Astrocyte (in vitro differentiated cells and primary cell): ENCODE results near the gene SLC6A9. TPM values are rescaled to one million over a fixed set of nuclear protein-coding genes. Genes with fewer than 3 reads are reported as not detected.

ENCODE experiments used
- DNase-seq: peaks from one replicate; pipeline ENCODE4 v3.0.0-alpha.2; 2010; ENCODE audit warnings: low read depth
- FAIRE-seq: peaks from 2 replicates; lab custom pipeline; 2011; peaks lifted over from hg19 to GRCh38; lab: Jason Lieb, UNC
- H2AFZ ChIP-seq: 2 replicates; pipeline ENCODE4 v1.6.0; 2012; ENCODE audit warnings: low read depth, low read length, inconsistent platforms
- H3K27ac ChIP-seq: 2 replicates; pipeline ENCODE4 v1.5.1; 2011; ENCODE audit warnings: low read depth, low read length, inconsistent platforms
- H3K27me3 ChIP-seq: 2 replicates; pipeline ENCODE4 v1.6.0; 2011; ENCODE audit warnings: low read length, inconsistent platforms; ENCODE audit not compliant: insufficient read depth
- H3K36me3 ChIP-seq: 2 replicates; pipeline ENCODE4 v1.5.1; 2011; ENCODE audit warnings: low read length, inconsistent platforms; ENCODE audit not compliant: insufficient read depth
- H3K4me1 ChIP-seq: 2 replicates; pipeline ENCODE4 v1.5.1; 2011; ENCODE audit warnings: low read length, inconsistent platforms; ENCODE audit not compliant: insufficient read depth
- H3K4me2 ChIP-seq: 2 replicates; pipeline ENCODE4 v1.6.0; 2012; ENCODE audit warnings: low read length, inconsistent platforms
- H3K4me3 ChIP-seq: 2 replicates; pipeline ENCODE4 v1.5.1; 2011; ENCODE audit warnings: low read depth, mild to moderate bottlenecking, low read length, inconsistent platforms; ENCODE audit not compliant: insufficient read depth
- H3K79me2 ChIP-seq: 2 replicates; pipeline ENCODE4 v1.6.0; 2012; ENCODE audit warnings: mild to moderate bottlenecking, low read length, inconsistent platforms; ENCODE audit not compliant: insufficient read depth
- H3K9ac ChIP-seq: 2 replicates; pipeline ENCODE4 v1.6.0; 2012; ENCODE audit warnings: mild to moderate bottlenecking, low read length, inconsistent platforms
- H3K9me3 ChIP-seq: 2 replicates; pipeline ENCODE4 v1.5.1; 2012; ENCODE audit warnings: low read depth, mild to moderate bottlenecking, low read length, inconsistent platforms; ENCODE audit not compliant: insufficient read depth
- H4K20me1 ChIP-seq: 2 replicates; pipeline ENCODE4 v1.6.0; 2012; ENCODE audit warnings: low read length, inconsistent platforms; ENCODE audit not compliant: insufficient read depth
- H3K27ac Mint-ChIP-seq: one replicate; pipeline ENCODE4 v1.8.0; 2021; ENCODE audit warnings: mild to moderate bottlenecking, mixed read lengths; ENCODE audit not compliant: unreplicated experiment
- H3K27me3 Mint-ChIP-seq: one replicate; pipeline ENCODE4 v1.8.0; 2021; ENCODE audit warnings: low read depth, mixed read lengths; ENCODE audit not compliant: unreplicated experiment
- H3K36me3 Mint-ChIP-seq: one replicate; pipeline ENCODE4 v1.8.0; 2021; ENCODE audit warnings: low read depth, mixed read lengths; ENCODE audit not compliant: unreplicated experiment
- H3K4me1 Mint-ChIP-seq: one replicate; pipeline ENCODE4 v1.8.0; 2021; ENCODE audit warnings: low read depth, mixed read lengths; ENCODE audit not compliant: unreplicated experiment
- H3K4me3 Mint-ChIP-seq: one replicate; pipeline ENCODE4 v1.8.0; 2021; ENCODE audit warnings: mild to moderate bottlenecking, moderate library complexity, mixed read lengths; ENCODE audit not compliant: unreplicated experiment
- H3K9me3 Mint-ChIP-seq: one replicate; pipeline ENCODE4 v1.8.0; 2021; ENCODE audit warnings: mild to moderate bottlenecking, mixed read lengths; ENCODE audit not compliant: unreplicated experiment
- CTCF ChIP-seq: IDR thresholded peaks from 2 replicates; pipeline ENCODE4 v1.5.1; 2011; ENCODE audit warnings: low read depth, mild to moderate bottlenecking, inconsistent platforms, low read length, moderate library complexity; ENCODE audit not compliant: insufficient read depth
- EZH2 ChIP-seq: IDR thresholded peaks from 2 replicates; pipeline ENCODE4 v1.6.1; 2012; ENCODE audit warnings: mild to moderate bottlenecking, low read length, inconsistent platforms; ENCODE audit not compliant: insufficient read depth
- total RNA-seq: library from RNA; stranded (reverse); gene quantifications from 2 replicates; pipeline ENCODE4 v1.2.1, GENCODE V29; 2021

SLC6A9 gene
- total RNA-seq, 1 donor from 2014 or later: 45.2 TPM

GRCh38 chr1:44020464-44020863, 10.8 kb downstream of the SLC6A9 start:
- Mint-ChIP-seq H3K36me3 (peaks cover 23% of the 10 kb centered on the region), H3K4me3 (no peak overlapping the region), H3K27ac (no peak overlapping the region), H3K9me3 (no peaks in the 10 kb centered on the region), H3K4me1 (no peaks in the 10 kb centered on the region), H3K27me3 (peaks cover 5% of the 10 kb centered on the region)
- no peak overlapping the region for H3K27ac ChIP-seq
- FAIRE-seq (no peak), DNase-seq (no peak)
- no peaks in the 10 kb centered on the region for H4K20me1 ChIP-seq
- H3K79me2 ChIP-seq: no peaks in the 10 kb centered on the region
- no peaks in the 10 kb centered on the region for H3K36me3 ChIP-seq
- H3K4me1 ChIP-seq: no peaks in the 10 kb centered on the region
- no peak for TF ChIP-seq CTCF
- TF ChIP-seq EZH2: no peak
- H3K4me2 ChIP-seq: no peak overlapping the region
- H3K9me3 ChIP-seq: no peaks in the 10 kb centered on the region
- no peak overlapping the region for H3K9ac ChIP-seq
- H3K27me3 ChIP-seq: no peaks in the 10 kb centered on the region
- H3K4me3 ChIP-seq: no peak overlapping the region
- no peak overlapping the region for H2AFZ ChIP-seq

- Histone ChIP-seq H2AFZ (no peak overlapping the region), H4K20me1 (no peaks in the 10 kb centered on the region), H3K4me2 (no peak overlapping the region), H3K4me3 (no peak overlapping the region), H3K36me3 (no peaks in the 10 kb centered on the region), H3K27ac (no peak overlapping the region), H3K27me3 (no peaks in the 10 kb centered on the region), H3K9me3 (no peaks in the 10 kb centered on the region), H3K79me2 (no peaks in the 10 kb centered on the region), H3K4me1 (no peaks in the 10 kb centered on the region), H3K9ac (no peak overlapping the region)
- Mint-ChIP-seq H3K9me3 (no peaks in the 10 kb centered on the region), H3K4me1 (no peaks in the 10 kb centered on the region), H3K36me3 (peaks cover 18% of the 10 kb centered on the region), H3K27ac (no peak overlapping the region), H3K4me3 (no peak overlapping the region), H3K27me3 (no peaks in the 10 kb centered on the region)
- FAIRE-seq (no peak), DNase-seq (no peak)
- TF ChIP-seq CTCF (no peak), EZH2 (no peak)
Measured at GRCh38 chr1:44019466-44019948, 11.8 kb downstream of the SLC6A9 start.

- Mint-ChIP-seq H3K36me3 (peaks cover 9% of the 10 kb centered on the region), H3K27ac (no peak overlapping the region), H3K9me3 (no peaks in the 10 kb centered on the region), H3K27me3 (no peaks in the 10 kb centered on the region), H3K4me1 (peaks cover 5% of the 10 kb centered on the region), H3K4me3 (no peak overlapping the region)
- H3K27me3 ChIP-seq: no peaks in the 10 kb centered on the region
- no peaks in the 10 kb centered on the region for H4K20me1 ChIP-seq
- H3K4me2 ChIP-seq: peak overlapping the region; percentile 64
- TF ChIP-seq EZH2: no peak
- no peak for TF ChIP-seq CTCF
- H3K79me2 ChIP-seq: no peaks in the 10 kb centered on the region
- DNase-seq: peak; percentile 14
- no peak overlapping the region for H3K9ac ChIP-seq
- H2AFZ ChIP-seq: peak overlapping the region; percentile 34
- no peaks in the 10 kb centered on the region for H3K9me3 ChIP-seq
- H3K4me3 ChIP-seq: no peak overlapping the region
- no peaks in the 10 kb centered on the region for H3K4me1 ChIP-seq
- no peak overlapping the region for H3K27ac ChIP-seq
- no peaks in the 10 kb centered on the region for H3K36me3 ChIP-seq
- no peak for FAIRE-seq
Measured at GRCh38 chr1:44016890-44017400, 14.3 kb downstream of the SLC6A9 start.
